ENCODE measurements around the gene MCF2L2.
"Not testable (repeated sequence)": the region's sequence is repeated elsewhere in the genome, so short reads cannot be mapped to it uniquely, and the experiment has no call there.

The MCF2L2 gene

GRCh38 chr3:183396662-183397391, 31.6 kb downstream of the MCF2L2 start:
- no peak for DNase-seq (ENCODE audit: low spot score)

DNA sequence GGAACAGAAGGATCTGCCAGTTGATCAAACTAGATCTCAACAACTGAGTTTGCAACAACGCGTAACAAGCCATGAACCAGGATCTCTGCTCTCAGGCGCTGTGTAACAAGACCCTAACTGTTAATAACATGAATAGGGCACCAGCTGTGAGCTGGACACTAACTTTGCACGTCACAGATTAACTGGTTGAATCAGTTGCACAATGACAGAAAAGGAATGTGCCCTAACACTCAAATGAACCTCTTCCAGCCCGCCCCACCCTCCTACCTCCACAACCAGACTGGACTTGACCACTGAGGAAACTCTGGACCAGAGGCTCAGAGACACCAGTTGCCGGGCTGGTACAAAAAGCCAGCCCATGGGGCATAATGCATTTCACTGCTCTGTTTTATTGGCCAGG, 34.3 kb downstream of the MCF2L2 start:
- no peak for DNase-seq (ENCODE audit: low spot score)

DNA sequence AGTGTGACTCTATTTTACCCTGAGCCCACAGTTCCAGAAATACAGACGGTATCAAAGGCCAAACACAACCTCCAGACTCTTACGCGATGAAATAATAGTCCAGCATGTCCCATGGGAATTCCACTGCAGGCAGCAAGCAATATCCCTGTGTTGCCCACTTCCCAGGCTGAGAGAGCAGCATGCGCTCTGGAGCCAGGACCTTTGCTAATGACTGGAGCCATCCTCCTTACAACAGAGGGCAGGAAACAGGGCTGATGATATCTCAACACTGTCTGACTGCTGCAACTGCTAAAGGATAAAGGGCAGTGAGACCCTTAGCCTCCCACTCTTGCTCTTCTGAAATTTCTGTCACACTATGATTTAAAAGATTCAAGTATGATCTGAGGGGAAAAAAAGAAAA, 34.8 kb downstream of the MCF2L2 start:
- DNase-seq (ENCODE audit: low spot score), result no peak

- DNase-seq (ENCODE audit: low spot score), result no peak
These were observed 36.0 kb downstream of the MCF2L2 start for GRCh38 chr3:183392186-183393034.

DNA sequence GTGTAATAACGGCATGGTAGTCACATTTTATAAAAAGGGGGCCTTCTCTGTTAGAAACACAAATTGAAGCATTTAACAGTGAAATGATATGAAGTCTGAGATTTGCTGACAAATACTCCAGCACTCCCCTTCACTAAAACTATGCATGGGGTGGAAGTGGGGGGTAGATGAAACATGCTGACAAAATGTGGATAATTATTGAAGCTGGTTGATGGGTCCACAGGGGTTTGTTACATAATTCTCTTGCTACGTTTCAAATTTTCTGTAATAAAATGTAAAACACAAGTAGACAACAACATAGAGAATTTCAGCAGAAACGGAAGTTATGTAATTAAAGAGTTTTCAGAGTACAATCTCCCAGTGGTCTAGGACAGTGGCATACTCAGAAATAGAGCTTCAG, 37.0 kb downstream of the MCF2L2 start:
- DNase-seq (ENCODE audit: low spot score), result no peak

- no peak for DNase-seq (ENCODE audit: low spot score)
These were observed 37.6 kb downstream of the MCF2L2 start for GRCh38 chr3:183390844-183391243.

- DNase-seq (ENCODE audit: low spot score), result no peak
These were observed 40.1 kb downstream of the MCF2L2 start for GRCh38 chr3:183388213-183388895.

- no peak for DNase-seq (ENCODE audit: low spot score)
These were observed 40.6 kb downstream of the MCF2L2 start for GRCh38 chr3:183387797-183388196.

GRCh38 chr3:183386651-183387050, 41.8 kb downstream of the MCF2L2 start:
- DNase-seq (ENCODE audit: low spot score), result no peak

GRCh38 chr3:183385698-183386613, 42.5 kb downstream of the MCF2L2 start:
- DNase-seq (ENCODE audit: low spot score), result peak; percentile 68

- DNase-seq (ENCODE audit: low spot score), result no peak
These were observed 46.7 kb downstream of the MCF2L2 start for GRCh38 chr3:183381673-183382072.

DNA sequence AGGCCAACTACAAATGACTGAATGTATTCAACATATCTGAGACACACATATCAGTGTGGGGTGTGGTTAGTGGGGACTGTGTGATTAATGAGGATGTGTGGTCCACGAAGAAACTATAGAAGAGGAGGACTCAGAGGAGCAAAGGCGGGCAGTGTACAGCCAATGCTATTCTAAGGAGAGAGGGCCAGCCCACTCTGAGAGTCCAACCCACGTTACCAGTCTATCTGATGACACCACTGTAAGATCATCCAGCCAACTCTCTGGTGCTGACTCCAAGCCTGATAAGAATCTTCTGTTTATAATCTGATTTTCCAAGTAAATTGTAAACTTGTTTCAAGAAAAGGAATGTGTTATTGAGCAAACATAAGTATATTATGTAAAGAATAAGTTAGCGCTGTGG, 47.2 kb downstream of the MCF2L2 start:
- DNase-seq (ENCODE audit: low spot score), result no peak

GRCh38 chr3:183378951-183379350, 49.5 kb downstream of the MCF2L2 start:
- no peak for DNase-seq (ENCODE audit: low spot score)

GRCh38 chr3:183378545-183378944, 49.9 kb downstream of the MCF2L2 start:
- no peak for DNase-seq (ENCODE audit: low spot score)

GRCh38 chr3:183378008-183378407, 50.4 kb downstream of the MCF2L2 start:
- no peak for DNase-seq (ENCODE audit: low spot score)

GRCh38 chr3:183377307-183377959, 51.0 kb downstream of the MCF2L2 start:
- DNase-seq (ENCODE audit: low spot score), result no peak

DNA sequence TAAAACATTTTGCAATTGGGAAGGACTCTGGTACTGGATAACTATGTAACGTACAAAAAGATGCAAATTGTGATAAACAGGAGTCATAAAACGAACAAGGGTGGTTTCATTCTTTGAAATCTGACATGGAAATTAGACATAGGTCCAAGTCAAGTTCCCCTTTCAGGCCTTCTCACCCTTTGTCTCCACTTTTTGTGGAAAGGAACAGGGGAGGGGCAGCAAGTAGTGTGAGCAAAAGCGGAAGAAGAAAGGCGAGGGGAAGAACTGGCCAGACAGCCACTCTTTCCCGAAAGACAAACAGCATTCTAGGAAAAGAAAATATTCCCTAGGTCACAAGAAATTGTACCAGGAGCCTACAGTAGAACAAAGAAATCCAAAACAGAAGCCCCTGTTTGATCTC, 52.6 kb downstream of the MCF2L2 start:
- DNase-seq (ENCODE audit: low spot score), result no peak

- no peak for DNase-seq (ENCODE audit: low spot score)
These were observed 53.1 kb downstream of the MCF2L2 start for GRCh38 chr3:183375337-183375736.

- no peak for DNase-seq (ENCODE audit: low spot score)
These were observed 55.5 kb downstream of the MCF2L2 start for GRCh38 chr3:183372911-183373310.

GRCh38 chr3:183371600-183371968, 56.8 kb downstream of the MCF2L2 start:
- not testable (repeated sequence) for DNase-seq (ENCODE audit: low spot score)

DNA sequence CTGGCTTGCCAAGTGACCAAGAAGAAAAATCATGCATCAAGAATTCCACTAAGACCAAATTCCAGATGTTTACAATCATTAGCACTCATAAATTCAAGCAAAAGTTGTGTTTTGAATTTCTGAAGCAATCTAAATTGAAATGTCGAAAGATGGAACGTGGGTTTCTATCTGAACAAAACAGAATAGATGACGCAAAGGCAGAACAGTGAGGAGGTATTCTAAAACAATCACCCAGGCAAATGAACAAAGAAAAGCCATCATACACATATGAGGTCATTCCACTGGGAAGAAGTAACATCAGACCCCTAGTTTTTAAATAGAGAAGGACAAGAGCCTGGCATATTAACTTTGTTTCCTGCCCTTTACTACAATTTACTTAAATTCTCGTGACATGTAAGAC, 58.0 kb downstream of the MCF2L2 start:
- DNase-seq (ENCODE audit: low spot score), result no peak

Measured in cerebellar cortex (tissue), 1 donor.